RPMI7951 (cell line): Measurements from ENCODE around the gene CTNNA1. TPM values are rescaled to one million over a fixed set of nuclear protein-coding genes. Genes with fewer than 3 reads are reported as not detected.

Experiments
- DNase-seq: peaks from one replicate; pipeline ENCODE4 v3.0.0-alpha.2; 2012; ENCODE audit warnings: low read depth
- total RNA-seq: library from RNA; depleted of rRNA; stranded (reverse); fragments of >200 nt; shearing (Covaris generic); gene quantifications from 2 replicates; pipeline ENCODE4 v1.2.3, GENCODE V29; 2014

CTNNA1 gene
- total RNA-seq, 1 experiment from 2014 or later = 243 TPM

DNA sequence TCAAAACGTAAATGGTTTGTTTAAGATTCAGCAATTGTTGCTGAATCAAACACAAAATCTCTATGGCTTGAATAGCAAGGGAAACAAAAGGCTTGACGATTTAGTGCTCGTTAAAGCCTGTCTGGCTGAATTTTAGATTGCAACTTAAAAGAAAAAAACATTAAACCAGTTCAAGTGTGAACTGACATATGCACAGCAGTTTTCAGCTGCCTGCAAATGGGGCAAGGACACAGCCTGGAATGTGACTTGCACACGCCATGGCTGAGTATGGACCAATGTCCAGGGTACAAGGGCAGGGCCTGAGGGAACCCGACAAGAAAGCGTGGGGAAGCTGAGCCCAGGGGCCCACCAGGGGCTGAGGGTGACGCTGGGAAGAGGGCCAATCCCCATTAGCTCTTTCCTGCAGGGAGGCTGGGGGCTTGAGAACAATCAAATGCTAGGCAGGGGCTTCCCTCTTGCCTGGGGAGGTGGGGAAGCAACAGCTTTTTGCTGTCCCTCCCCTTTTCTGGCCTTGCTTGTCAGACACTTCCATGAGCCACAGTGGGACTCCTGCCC is 211.5 kb downstream of the CTNNA1 start:
- no peak for DNase-seq

- no peak for DNase-seq
These were observed 212.4 kb downstream of the CTNNA1 start for GRCh38 chr5:138965626-138966025.

DNA sequence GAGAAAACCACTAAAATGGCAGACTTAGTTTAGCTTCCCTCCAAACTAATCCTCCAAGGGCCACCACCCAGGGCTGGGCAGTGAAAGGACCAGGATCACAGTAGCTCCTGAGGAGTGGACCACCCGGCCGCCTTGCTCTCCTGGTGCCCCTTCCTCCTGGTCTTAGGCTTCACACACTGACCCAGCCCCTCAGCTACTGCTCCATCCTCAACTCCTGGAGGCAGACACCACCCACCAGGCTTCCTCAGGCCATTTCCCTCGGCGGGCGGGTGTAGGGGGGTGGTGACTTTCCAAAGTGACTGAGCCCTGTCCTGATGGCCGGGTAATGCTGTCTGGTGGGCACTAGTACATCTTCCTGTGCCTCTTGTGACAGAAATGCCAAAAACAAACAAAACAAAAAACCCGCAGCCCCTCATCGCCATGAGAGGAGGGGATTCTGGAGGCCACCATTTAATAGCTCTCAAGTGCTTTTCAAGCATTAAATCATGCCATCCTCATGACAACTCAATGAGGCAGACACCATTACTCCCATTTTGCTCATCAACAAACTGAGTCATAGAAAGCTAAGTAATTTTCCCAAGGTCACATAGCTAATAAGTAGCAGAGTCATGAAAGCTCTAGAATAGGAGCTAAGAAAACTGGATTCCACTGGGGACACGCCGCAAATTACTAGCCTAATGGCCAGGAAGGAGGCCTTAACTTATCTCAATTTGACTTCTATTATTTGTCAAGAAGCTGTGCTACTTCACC is 213.2 kb downstream of the CTNNA1 start:
- no peak for DNase-seq

DNA sequence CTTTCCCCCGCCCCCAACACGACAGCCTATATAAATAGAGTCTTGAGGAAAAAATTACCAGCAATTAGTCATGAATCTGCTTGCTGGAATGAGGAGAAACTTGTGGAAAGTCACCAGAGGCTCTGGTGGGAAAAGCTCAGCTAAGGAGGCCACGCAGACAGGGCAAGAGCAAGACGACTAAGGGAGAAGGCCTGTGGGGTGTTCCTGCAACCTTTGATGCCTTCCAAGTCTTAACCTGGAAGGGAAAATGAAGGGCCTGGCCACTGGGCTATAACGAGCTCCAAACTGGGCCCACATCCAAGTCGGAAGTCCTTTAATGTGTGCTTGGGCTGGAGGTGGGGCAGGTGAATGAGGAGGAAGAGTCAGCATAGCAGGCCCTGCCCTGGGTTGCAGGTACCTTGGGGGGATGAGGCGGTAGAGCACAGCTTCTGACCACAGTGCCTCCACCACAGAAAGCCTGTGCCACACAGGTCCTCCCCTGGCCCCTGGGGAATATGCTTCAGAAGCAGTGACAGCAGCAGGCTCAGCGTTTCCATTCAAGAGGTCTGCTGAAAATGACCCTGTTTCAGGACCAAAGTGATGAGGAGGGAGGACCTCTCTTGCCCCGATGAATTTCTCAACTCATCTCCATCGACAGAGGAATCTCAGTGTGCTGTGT is 214.7 kb downstream of the CTNNA1 start:
- no peak for DNase-seq

DNA sequence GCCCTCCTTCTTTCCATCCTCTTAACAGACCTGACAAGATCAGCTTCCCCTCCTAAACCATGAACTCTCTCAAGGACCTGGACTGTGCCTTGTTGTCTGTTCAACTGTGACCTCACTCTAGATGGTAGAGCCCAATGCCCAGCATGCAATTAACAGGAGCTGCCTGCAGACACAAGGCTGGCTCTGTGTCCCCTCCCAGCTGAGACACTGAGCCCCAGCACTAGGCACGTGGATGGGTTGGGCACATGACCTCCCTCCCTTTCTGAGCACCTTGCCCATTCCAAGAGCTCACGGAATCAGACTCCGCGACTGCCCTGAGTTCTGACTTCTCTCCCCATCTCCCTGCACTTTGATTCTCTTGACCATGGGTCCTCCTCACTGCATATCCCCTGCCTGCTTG is 215.4 kb downstream of the CTNNA1 start:
- no peak for DNase-seq

DNA sequence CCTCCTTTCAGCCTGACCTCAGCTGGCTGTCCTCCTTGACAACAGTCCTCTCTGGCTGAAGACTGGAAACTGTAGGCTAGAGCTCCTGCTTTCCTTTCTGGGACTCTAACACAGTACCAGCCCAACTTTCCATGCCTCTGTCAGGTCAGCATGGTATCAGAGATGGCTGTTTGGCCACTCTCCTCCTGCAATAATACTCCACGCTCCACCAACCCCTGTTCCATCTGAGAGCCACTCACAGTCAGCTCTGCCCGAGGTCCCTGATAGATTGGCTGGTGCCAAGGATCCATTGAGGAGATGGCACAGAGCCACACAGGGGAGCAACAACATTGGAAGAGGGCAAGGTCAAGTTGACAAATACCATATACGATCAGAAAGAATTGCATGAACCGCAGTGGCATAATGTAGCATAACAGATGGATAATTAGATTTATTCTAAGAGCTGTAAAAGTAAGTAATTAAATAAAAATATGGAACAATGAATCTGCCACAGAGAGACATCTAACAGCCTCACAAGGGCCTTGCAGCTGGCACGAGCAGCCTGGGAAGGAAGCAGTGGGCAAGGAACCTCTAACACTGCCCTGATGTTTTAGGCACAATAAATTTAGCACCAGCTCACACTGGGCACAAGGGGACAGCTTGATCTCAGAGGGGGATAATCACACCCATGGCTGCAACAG is 216.2 kb downstream of the CTNNA1 start:
- no peak for DNase-seq

DNA sequence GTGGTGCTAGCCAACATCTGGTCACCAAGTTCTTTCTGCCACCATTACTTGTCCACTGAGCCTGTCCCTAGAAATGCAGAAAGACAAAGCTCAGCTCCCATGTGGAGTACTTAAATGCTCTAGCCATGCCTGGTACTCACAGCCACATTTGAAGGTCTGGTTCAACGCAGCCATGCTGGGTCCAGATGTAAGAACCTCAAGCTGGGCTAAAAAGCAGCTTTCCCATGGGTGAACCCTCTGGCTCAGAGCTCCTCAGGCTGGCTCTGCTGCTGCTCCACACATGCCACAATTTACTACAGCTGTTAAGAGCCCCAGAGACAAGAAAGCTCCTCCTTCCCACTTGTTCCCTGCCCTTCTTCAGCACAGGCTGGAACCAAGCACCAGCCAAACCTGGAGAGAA is 219.0 kb downstream of the CTNNA1 start:
- no peak for DNase-seq

DNA sequence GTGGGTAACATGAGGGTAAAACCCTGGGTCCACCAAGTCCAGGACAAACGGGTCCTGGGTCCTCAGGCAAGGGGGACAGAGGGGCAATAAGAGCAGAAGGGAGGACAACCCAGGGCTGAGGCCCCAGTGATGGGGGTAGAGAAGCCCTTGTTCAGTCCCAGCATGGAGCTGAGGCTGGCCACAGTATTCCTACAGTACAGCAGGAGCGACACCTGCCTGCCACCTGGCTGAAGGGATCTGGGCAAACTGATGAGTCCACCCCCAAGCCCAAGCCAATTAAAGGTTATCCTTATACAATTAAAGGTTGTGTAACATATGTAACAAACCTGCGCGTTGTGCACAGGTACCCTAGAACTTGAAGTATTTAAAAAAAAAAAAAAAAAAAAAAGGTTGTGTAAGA is 219.6 kb downstream of the CTNNA1 start:
- DNase-seq = no peak

GRCh38 chr5:138974227-138975063 is 221.2 kb downstream of the CTNNA1 start:
- peak; percentile 47 for DNase-seq

DNA sequence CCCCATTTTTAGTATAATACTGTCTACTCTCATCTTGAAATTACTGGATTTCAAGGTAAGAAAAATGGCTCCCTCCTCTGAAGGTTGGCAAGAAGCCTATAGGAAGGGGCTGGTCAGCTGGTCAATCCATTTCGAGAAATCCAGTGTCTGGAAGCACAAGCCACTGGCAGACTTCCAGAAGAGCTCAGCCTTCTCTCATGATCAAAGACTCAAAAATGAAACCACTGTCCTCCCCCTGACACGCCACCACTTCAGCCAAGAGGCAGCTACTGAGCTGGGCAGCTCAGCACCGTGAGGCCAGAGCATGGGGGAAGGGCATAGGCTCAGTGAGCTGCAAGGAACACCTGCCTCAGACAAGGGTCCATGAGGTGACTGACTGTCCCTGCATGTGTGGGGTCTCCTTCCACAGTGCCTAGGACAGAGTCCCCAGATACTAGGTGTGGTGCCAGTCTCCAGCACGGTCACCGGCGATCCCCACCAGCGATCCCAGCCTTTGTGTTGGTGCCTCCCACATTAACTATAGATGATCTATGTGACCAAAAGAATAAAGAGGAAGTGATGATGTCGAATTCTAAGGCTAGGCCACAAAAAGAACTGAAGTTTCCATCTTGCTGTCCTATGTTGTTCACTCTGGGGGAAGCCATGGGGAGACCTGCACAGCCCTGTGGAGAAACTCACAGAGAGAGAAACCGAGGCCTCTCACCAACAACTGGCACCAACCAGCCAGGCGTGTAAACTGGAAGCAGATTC is 222.0 kb downstream of the CTNNA1 start:
- DNase-seq = peak; percentile 95

GRCh38 chr5:138978080-138978479 is 224.9 kb downstream of the CTNNA1 start:
- DNase-seq = peak; percentile 22

DNA sequence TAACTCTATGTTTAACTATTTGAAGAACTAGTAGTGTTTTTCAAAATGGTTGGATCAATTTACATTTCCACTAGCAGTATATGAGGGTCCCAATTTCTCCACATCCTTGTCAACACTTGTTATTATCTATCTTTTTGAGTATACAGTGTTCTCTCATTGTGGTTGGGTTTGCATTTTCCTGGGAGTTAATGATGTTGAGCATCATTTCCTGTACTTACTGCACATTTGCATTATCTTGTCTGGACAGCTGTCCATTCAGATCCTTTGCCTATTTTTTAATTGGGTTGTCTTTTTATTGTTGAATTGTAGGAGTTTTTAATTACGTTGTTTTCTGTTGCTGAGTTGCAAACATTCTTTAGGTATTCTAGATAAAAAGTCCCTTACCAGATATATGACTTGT is 225.4 kb downstream of the CTNNA1 start:
- no peak for DNase-seq

DNA sequence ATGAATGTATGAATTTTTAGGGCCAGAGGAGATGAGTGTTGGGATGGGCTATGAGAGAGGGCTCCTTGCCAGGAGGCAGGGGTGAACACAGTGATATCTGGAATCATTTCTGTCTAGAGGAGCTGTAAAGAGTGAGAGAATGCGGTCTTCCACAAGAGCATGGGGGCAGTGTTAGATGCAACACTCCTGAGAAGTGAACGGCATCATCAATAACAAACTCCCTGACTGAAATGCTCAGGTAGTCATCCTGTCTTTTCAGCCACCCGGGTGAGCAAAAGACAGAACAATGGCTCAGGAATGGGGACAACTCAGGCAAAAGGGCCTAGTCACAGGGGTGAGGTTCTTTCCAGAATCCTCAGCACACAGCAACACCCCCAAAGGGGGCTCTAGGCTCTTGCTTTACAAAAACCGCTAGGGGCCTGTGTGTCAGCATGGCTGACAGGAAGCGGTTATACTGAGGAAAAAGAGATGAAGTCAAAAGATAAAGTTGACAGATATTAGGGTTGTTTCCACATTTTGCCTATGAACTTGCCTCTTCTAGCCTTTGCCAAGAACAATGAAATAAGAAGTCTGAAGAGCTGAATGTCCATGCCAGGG is 226.6 kb downstream of the CTNNA1 start:
- DNase-seq = no peak

GRCh38 chr5:138980441-138980840 is 227.2 kb downstream of the CTNNA1 start:
- DNase-seq = no peak

GRCh38 chr5:138981131-138981530 is 227.9 kb downstream of the CTNNA1 start:
- DNase-seq = peak; percentile 61

DNA sequence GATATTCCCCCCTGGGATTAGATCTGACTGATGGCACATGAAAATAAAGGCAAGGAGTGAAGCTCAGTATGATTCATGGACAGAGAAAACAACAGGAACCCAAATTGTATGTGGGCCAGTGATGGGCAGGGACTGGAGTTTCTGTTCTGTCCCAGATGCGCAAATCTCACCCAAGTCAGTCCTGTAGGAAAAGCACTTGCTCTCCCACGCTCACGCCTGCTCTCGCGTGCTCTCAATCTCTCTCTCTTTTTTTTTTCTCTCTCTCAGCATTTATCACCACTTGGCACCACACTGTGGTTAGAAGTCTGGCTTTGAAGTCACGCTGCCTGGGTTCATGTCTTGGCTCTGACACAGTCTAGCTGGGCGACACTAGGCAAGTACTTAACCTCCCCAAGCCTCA is 228.4 kb downstream of the CTNNA1 start:
- DNase-seq = peak; percentile 37

DNA sequence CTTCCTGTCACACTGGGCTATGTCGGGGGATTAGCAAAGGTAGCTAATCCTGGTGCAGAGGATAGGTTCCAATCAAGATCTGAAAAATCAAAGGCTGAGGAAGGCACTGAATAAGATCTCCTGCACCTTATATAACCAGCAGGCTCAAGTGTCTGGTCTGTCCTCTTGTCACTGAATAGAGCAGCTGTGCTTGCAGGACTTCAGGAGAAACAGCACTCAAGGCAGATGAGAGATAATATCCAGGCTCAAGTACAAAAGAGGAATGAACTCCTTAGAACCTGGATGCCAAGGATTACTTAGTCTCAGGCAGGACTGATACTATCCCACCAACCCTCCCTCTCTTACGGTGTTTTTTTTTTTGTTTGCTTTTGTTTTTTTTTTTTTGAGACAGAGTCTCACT is 230.8 kb downstream of the CTNNA1 start:
- DNase-seq = no peak
